Kidney (tissue), 22 donors: ENCODE data around the gene NUDT3. TPM values are rescaled to one million over a fixed set of nuclear protein-coding genes. Genes with fewer than 3 reads are reported as not detected.

Experiments
- DNase-seq, 5 donors: peaks; one replicate each; pipeline ENCODE4 v3.0.0-alpha.2; 2013 to 2020
- FAIRE-seq: peaks from 2 replicates; lab custom pipeline; 2012; peaks lifted over from hg19 to GRCh38; lab: Jason Lieb, UNC
- H3K27ac ChIP-seq, 2 donors: one replicate each; pipeline ENCODE4 v1.7.0; 2013; ENCODE audit warnings: low read depth in 2 of 2, low read length in 2 of 2, inconsistent platforms in 1 of 2
- H3K27me3 ChIP-seq: one replicate; pipeline ENCODE4 v1.7.1; 2013; ENCODE audit warnings: low read length, inconsistent platforms; ENCODE audit not compliant: control insufficient read depth, insufficient read depth
- H3K36me3 ChIP-seq, 3 donors: one replicate each; pipeline versions ENCODE4 v1.7.0 to v1.7.1; 2013; ENCODE audit warnings: low read length in 3 of 3, control low read depth in 1 of 3, inconsistent platforms in 1 of 3; ENCODE audit not compliant: insufficient read depth in 3 of 3, control insufficient read depth in 2 of 3
- H3K4me1 ChIP-seq, 3 donors: one replicate each; pipeline versions ENCODE4 v1.7.0 to v1.7.1; 2013; ENCODE audit warnings: low read length in 3 of 3, inconsistent platforms in 1 of 3, low read depth in 1 of 3; ENCODE audit not compliant: control insufficient read depth in 2 of 3, insufficient read depth in 2 of 3
- H3K4me3 ChIP-seq, 3 donors: one replicate each; pipeline versions ENCODE4 v1.7.0 to v1.8.1; 2013; ENCODE audit warnings: low read length in 3 of 3, control low read depth in 1 of 3, inconsistent platforms in 1 of 3
- H3K9ac ChIP-seq, 3 donors: one replicate each; pipeline versions ENCODE4 v1.7.0 to v1.7.1; 2013; ENCODE audit warnings: low read length in 3 of 3, control low read depth in 1 of 3, inconsistent platforms in 1 of 3
- H3K9me3 ChIP-seq, 3 donors: one replicate each; pipeline versions ENCODE4 v1.7.0 to v1.7.1; 2013; ENCODE audit warnings: low read length in 3 of 3, control low read depth in 1 of 3, inconsistent platforms in 1 of 3; ENCODE audit not compliant: control insufficient read depth in 2 of 3, insufficient read depth in 1 of 3
- CTCF ChIP-seq: IDR thresholded peaks from 3 replicates; pipeline ENCODE4 v1.5.1; 2012; ENCODE audit warnings: mild to moderate bottlenecking, moderate library complexity, borderline replicate concordance; ENCODE audit not compliant: insufficient read depth; ENCODE audit errors: extremely low read depth
- intact Hi-C: fragments of 100-400 bp; cut with DNase I; formaldehyde crosslinking; loops from one replicate; pipeline ENCODE4 v1.11.1; 2022
- long read RNA-seq, 10 donors: library from polyadenylated mRNA in 1 of 10; unstranded in 1 of 10; transcript quantifications; one replicate each; pipeline ENCODE4 v2.0.0 and lab custom pipeline, GENCODE V29; 2021 to 2026
- polyA plus RNA-seq: library from polyadenylated mRNA; stranded (reverse); fragments of 350-450 nt; fragmentation: Illumina TruSeq; extraction: RNeasy Lipid Tissue Mini Kit (QIAGEN cat#74804); gene quantifications from one replicate; pipeline ENCODE4 v1.2.3, GENCODE V29; 2014; ENCODE audit warnings: low read depth, low replicate concordance; ENCODE audit not compliant: insufficient read depth
- total RNA-seq: library from RNA; stranded (reverse); fragmentation: NEBNext Ultra II Directional; extraction: Animal tissue kit (Norgen Biotek cat#: 25700); gene quantifications from one replicate; pipeline ENCODE4 v1.2.1, GENCODE V29; 2021
- donor health status: control.
- donor health status: control.
- donor health status: control.
- donor health status: control.
- donor health status: control.
- donor health status: DM: yes; HTN: yes; CAD: no.
- donor health status: Normal renal cell carcinoma (clear cell type).

Gene NUDT3
- 53.8 TPM for total RNA-seq
- 17.7 TPM for polyA plus RNA-seq
- long read RNA-seq, donor 1, full-length matches to known transcripts = 27 of 27 reads
- long read RNA-seq, donor 1, partial matches to known transcripts = 0 of 27 reads
- long read RNA-seq, donor 1, other reads (novel, unspliced or antisense) = 0 of 27 reads
- long read RNA-seq, donor 2, full-length matches to known transcripts = 24 of 37 reads
- long read RNA-seq, donor 2, partial matches to known transcripts = 13 of 37 reads
- long read RNA-seq, donor 2, other reads (novel, unspliced or antisense) = 0 of 37 reads
- long read RNA-seq, donor 3, full-length matches to known transcripts = 38 of 38 reads
- long read RNA-seq, donor 3, partial matches to known transcripts = 0 of 38 reads
- long read RNA-seq, donor 3, other reads (novel, unspliced or antisense) = 0 of 38 reads
- long read RNA-seq, donor 4, full-length matches to known transcripts = 22 of 22 reads
- long read RNA-seq, donor 4, partial matches to known transcripts = 0 of 22 reads
- long read RNA-seq, donor 4, other reads (novel, unspliced or antisense) = 0 of 22 reads
- long read RNA-seq, donor 5, full-length matches to known transcripts = 2 of 2 reads
- long read RNA-seq, donor 5, partial matches to known transcripts = 0 of 2 reads
- long read RNA-seq, donor 5, other reads (novel, unspliced or antisense) = 0 of 2 reads
- long read RNA-seq, donor 6, full-length matches to known transcripts = 10 of 10 reads
- long read RNA-seq, donor 6, partial matches to known transcripts = 0 of 10 reads
- long read RNA-seq, donor 6, other reads (novel, unspliced or antisense) = 0 of 10 reads
- long read RNA-seq, donor 7, full-length matches to known transcripts = 37 of 65 reads
- long read RNA-seq, donor 7, partial matches to known transcripts = 0 of 65 reads
- long read RNA-seq, donor 7, other reads (novel, unspliced or antisense) = 28 of 65 reads
- long read RNA-seq, donor 8, full-length matches to known transcripts = 25 of 25 reads
- long read RNA-seq, donor 8, partial matches to known transcripts = 0 of 25 reads
- long read RNA-seq, donor 8, other reads (novel, unspliced or antisense) = 0 of 25 reads
- long read RNA-seq, donor 9, full-length matches to known transcripts = 15 of 15 reads
- long read RNA-seq, donor 9, partial matches to known transcripts = 0 of 15 reads
- long read RNA-seq, donor 9, other reads (novel, unspliced or antisense) = 0 of 15 reads
- long read RNA-seq, donor 10, full-length matches to known transcripts = 32 of 32 reads
- long read RNA-seq, donor 10, partial matches to known transcripts = 0 of 32 reads
- long read RNA-seq, donor 10, other reads (novel, unspliced or antisense) = 0 of 32 reads

DNA sequence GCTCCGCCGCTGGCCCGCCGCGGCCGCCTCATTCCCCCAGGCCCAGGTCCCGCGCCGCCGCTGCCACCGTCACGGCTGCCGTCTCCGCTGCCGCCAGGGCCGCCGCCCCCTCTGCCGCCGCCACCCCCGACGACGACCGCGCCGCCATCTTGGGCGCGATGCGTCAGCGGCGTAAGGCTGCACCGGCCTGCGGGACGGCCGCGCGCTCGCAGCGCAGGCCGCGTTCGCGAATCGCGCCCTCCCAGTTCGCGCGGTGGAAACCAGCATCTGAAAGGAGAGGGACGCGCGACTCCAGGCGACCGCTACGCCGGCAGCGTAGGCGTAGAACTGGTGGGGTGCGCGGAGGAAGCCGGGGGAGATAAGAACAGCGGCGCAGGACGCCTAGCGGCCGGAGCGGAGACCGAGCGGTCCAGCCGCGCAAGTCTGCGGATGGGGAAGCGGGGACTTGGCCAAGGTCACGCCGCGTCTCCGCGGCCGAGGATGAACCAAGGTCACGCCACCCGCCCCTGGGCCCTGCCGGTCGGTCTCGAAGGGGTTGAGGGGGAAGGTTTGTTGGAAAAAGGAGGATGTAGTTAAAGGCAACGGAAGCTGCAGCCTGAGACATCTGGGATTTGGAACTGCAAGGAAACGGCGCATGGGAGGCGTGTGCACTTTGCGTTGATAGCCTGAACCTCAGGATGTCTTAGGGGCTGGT, at the start of gene NUDT3:
Gene NUDT3, minus strand, starts transcription at position 173 of the 694 bp plus-strand sequence. CDS start 307 bp downstream, outside the sequence.
- Histone ChIP-seq H3K27ac (peak within 1 kb of the TSS; percentile 86 to 91), H3K4me1 (peaks cover 0 to 14% (median 11%) of the 10 kb centered on the region in 3 donors), H3K9me3 (no peaks in the 10 kb centered on the region), H3K27me3 (no peaks in the 10 kb centered on the region), H3K4me3 (peak within 1 kb of the TSS; percentile 76 to 90 (median 77)), H3K9ac (peak within 1 kb of the TSS; percentile 54 to 89 (median 78)), H3K36me3 (no peaks in the 10 kb centered on the region)
- intact Hi-C loops = no loop called here
- DNase-seq (peak; percentile 97 to 99 (median 98)), FAIRE-seq (no peak)
- peak; percentile 75 for TF ChIP-seq CTCF

DNA sequence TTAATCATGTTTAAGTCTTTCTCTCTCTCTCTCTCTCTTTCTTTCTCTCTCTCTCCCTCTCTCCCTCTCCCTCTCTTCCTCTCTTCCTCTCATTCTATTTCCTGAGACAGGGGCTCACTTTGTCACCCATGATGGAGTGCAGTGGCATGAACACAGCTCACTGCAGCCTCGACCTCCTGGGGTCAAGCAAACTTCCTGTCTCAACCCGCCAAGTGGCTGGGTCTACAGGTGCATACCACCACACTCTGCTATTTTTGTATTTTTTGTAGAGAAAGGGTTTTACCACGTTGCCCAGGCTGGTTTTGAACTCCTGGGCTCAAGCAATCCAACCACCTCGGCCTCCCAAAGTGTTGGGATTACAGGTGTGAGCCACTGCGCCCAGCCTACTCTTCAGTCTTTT, 49.1 kb upstream of the NUDT3 start:
- TF ChIP-seq CTCF = no peak
- no peak overlapping the region for H3K9ac ChIP-seq
- H3K36me3 ChIP-seq = no peaks in the 10 kb centered on the region
- no peak for FAIRE-seq
- H3K9me3 ChIP-seq = no peaks in the 10 kb centered on the region
- H3K27ac ChIP-seq = no peak overlapping the region
- intact Hi-C loops = no loop called here
- H3K27me3 ChIP-seq = no peaks in the 10 kb centered on the region
- DNase-seq = no peak
- no peaks in the 10 kb centered on the region for H3K4me1 ChIP-seq
- no peak overlapping the region for H3K4me3 ChIP-seq

GRCh38 chr6:34439442-34439841, 47.0 kb upstream of the NUDT3 start:
- TF ChIP-seq CTCF = no peak
- no peaks in the 10 kb centered on the region for H3K9me3 ChIP-seq
- intact Hi-C loops = no loop called here
- no peak for FAIRE-seq
- no peaks in the 10 kb centered on the region for H3K27me3 ChIP-seq
- H3K9ac ChIP-seq = no peak overlapping the region
- no peak overlapping the region for H3K27ac ChIP-seq
- no peak for DNase-seq
- H3K4me3 ChIP-seq = no peak overlapping the region
- H3K36me3 ChIP-seq = no peaks in the 10 kb centered on the region
- no peaks in the 10 kb centered on the region for H3K4me1 ChIP-seq
